AG10803 (cell line): ENCODE data around the gene C17orf100.

ENCODE experiments used
- DNase-seq: peaks from one replicate; pipeline ENCODE4 v3.0.0; 2010; ENCODE audit warnings: low read depth
- H3K4me3 ChIP-seq: 2 replicates; pipeline ENCODE4 v1.5.1; 2011; ENCODE audit warnings: mild to moderate bottlenecking, low read length, control low read depth
- TF ChIP-seq, protein P1 (sequence below): conservative IDR thresholded peaks from 2 replicates; pipeline ENCODE4 v1.5.1; 2011; ENCODE audit warnings: mild to moderate bottlenecking, low read length, control low read depth, inconsistent platforms

C17orf100 gene

DNA sequence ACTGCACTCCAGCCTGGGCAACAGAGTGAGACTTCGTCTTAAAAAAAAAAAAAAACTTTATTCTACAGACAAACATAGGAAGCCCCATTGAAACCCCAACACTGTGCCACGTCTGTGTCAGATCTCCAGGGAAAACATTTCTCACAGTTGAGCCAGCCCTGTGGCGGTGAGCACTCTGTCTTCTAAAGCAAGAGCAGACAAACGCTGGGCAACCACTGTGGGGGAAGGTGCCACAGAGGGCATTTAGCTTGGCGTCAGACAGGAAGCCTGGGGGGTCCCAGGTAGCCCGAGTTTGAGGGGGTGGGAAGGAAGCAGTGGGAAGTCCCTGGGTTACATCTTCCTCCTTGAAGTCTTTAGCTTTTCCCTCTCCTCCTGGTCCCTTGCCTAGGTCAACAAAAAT is 16.0 kb downstream of the C17orf100 start:
- no peak overlapping the region for H3K4me3 ChIP-seq
- TF ChIP-seq, protein P1, sequence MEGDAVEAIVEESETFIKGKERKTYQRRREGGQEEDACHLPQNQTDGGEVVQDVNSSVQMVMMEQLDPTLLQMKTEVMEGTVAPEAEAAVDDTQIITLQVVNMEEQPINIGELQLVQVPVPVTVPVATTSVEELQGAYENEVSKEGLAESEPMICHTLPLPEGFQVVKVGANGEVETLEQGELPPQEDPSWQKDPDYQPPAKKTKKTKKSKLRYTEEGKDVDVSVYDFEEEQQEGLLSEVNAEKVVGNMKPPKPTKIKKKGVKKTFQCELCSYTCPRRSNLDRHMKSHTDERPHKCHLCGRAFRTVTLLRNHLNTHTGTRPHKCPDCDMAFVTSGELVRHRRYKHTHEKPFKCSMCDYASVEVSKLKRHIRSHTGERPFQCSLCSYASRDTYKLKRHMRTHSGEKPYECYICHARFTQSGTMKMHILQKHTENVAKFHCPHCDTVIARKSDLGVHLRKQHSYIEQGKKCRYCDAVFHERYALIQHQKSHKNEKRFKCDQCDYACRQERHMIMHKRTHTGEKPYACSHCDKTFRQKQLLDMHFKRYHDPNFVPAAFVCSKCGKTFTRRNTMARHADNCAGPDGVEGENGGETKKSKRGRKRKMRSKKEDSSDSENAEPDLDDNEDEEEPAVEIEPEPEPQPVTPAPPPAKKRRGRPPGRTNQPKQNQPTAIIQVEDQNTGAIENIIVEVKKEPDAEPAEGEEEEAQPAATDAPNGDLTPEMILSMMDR, result no peak
- DNase-seq, result no peak

DNA sequence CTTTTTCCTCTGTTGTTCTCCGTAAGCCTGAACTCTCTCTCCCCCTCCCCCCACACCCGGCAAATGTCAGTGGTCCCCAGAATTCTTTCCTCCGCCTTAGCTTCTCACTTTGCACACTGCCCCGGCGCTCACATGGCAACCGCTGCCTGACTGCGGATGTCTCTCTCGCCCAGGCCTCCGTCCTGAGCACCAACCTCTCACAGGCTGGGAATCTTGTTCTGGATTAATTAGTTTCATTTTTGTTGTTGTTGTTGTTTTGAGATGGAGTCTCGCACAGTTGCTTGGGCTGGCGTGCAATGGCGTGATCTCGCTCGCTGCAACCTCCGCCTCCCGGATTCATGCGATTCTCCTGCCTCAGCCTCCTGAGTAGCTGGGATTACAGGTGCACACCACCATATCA is 16.7 kb downstream of the C17orf100 start:
- no peak overlapping the region for H3K4me3 ChIP-seq
- TF ChIP-seq, protein P1, result no peak
- no peak for DNase-seq

DNA sequence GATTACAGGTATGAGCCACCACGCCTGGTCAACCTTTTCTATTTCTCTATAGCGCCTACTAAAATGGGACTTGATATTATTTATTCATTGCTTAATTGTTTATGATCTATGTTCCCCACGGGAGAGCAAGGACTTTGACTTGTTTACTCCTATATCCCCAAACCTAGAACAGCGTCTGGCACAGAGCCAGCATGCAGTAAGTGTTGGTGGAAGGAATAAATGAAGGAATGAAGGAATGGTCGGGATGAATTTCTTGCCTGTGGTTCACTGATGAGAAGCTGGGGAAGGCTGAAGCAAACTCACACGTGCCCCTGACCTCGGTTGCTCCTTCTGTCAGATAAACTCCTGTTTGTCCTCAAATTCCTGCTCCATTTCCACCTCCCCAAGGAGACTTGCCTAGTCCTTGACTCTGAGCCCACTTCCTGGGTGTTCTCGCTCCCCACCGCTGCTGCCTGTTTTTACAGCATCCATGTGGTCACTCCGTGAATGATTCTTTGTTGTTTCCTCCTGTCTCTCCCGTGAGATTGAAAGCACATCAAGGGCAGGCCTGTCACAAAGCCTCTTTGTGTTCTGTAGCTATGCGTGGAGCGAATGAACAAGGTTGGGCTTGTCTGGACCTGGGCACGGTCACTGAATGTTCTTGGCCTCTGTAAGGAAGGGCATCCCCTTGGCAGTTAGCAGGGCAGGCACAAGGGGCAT is 17.3 kb downstream of the C17orf100 start:
- no peak for DNase-seq
- TF ChIP-seq, protein P1, result no peak
- H3K4me3 ChIP-seq, result no peak overlapping the region

DNA sequence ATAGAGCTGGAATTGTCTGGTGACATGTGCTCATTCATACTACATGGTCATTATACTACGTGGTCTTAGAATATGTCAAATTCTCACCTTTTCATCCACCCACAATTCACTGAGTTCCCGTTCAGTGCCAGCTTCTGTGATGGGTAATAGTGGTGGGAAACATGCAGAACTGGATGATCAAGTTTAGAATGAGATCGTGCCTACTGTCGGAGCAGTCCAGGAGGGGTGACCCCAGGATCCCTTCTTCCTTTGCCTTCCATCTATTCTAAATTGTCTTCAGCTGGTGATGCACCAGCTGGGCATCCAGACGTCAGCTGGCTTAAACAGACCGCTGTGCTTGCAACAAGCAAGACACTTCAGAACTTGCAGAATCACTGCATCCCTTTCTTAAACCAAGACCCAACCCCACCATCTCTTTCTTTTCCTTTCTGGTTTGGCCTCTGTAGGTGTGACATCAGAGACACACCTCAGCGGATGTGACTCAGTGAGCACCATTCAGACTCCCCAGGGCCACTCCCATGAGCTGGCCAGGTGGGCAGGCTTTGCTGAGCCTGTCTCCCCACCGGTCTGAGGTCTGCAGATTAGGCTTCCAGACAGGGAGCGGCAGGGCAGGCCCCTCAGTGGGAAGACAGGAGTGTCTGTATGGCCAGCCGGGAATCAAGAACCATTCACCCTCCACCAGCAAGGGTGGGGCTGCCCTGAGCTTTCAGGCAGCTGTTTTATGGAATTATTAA is 18.1 kb downstream of the C17orf100 start:
- H3K4me3 ChIP-seq, result no peak overlapping the region
- no peak for DNase-seq
- TF ChIP-seq, protein P1, result no peak

DNA sequence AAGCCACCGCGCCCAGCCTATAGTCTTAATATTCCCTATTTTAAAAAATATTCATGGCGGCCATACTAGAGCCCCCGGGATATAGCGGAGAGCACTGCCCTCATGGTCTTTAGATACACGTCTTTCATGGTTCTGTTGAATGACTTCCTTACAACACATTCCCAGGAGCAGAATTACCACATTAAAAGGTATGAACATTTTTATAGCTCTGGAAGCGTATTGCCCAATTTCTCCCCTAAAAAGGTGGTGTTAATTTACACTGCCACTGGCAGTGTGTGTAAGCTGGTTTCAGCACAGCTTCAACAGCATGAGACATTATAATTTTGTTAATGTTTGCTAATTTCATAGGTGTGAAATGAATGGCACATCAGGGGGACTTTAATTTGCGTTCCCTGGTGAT is 19.0 kb downstream of the C17orf100 start:
- H3K4me3 ChIP-seq, result no peak overlapping the region
- DNase-seq, result no peak
- TF ChIP-seq, protein P1, result no peak

DNA sequence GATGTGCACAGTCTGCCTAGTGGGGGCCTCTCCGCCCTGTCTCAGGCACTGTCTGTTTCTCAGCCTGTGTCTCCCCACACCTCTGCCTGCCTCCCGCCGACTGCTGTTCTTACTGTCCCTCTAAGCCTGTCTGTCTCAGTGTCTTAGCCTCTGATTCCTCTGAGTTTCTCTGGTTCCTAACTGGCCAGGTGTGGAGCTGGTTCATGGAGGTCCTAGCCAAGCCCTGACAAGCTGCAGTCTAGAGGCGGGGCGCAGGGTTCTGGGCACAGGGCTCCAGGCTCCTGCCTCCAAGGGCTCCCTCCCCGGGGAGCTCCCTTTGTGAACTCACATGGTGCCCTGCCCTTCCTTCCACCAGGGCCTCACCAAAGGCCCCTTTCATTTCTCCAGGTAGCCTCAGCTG is 19.4 kb downstream of the C17orf100 start:
- TF ChIP-seq, protein P1, result no peak
- no peak for DNase-seq
- H3K4me3 ChIP-seq, result no peak overlapping the region

DNA sequence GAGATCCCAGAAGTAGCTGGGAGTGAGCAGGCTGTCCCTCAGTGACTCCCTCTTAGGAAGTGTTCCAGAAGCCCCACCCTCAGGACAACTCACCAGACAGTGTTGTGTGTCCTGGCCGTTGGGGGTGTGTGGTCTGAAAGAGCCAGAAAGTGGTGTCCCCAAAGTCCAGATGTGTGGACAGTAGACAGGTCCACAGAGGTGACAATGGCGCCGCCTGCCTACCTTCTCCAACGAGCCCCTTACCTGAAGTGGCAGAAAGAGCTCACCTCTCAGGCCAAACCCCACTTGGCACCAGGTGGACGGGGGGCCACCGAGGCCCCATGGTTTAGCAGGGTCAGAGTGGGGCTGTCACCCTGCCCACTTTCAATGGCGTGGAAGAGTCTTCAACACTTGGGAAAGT is 19.9 kb downstream of the C17orf100 start:
- DNase-seq, result no peak
- H3K4me3 ChIP-seq, result no peak overlapping the region
- TF ChIP-seq, protein P1, result no peak
